Measurements from ENCODE around the gene MACROD2. TPM values are rescaled to one million over a fixed set of nuclear protein-coding genes. Genes with fewer than 3 reads are reported as not detected.
"Not testable (repeated sequence)": the region's sequence is repeated elsewhere in the genome, so short reads cannot be mapped to it uniquely, and the experiment has no call there.

Gene MACROD2
- total RNA-seq, 2 donors from 2014 or later, result 8.0 to 19.4 TPM

DNA sequence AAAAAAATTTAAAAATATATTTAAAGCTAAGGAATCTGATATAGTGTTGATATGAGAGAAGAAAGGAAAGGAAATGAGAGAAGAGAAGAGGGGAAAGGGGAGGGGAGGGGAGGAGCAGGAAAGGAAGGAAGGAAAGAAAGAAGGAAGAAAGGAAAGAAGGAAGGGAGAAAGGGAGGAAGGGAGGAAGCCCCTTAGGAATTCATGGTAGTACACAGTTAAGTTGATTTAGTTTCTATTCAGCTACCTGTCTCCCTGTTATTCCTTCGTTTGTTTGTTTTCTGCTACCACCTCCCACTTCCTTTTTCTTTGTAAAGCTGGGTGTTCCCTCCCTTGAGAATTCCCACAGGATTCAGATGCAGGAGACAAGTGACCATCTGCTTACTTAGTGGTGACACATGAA is 1367.5 kb downstream of the MACROD2 start:
- no peak overlapping the region for H3K4me3 ChIP-seq

DNA sequence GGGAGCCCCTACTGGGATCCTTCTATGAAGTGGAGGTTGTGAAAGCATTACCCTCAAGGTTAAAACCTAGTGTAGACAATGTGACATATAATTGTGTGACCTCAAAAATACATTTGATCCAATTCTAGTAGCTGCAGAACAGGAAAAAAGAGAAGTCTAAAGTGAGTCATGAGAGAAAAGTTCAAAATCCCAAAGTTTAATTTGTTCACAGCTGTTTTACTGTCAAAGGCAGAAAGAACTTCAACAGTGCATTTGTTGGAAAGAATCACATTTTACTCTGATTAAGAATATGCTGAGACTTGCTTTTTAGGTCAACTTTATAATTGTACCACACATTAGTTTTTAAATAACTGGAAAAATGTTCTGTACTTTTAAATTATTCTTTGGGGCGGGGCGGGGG is 1369.5 kb downstream of the MACROD2 start:
- no peak for DNase-seq (ENCODE audit: low spot score)

More for the DNA sequence above, 1367.5 kb downstream of the MACROD2 start:
- Histone ChIP-seq H3K9me3 (no peaks in the 10 kb centered on the region), H3K36me3 (no peaks in the 10 kb centered on the region), H3K4me1 (replicated peaks) (no peaks in the 10 kb centered on the region), H3K27me3 (replicated peaks; ENCODE audit: insufficient read depth) (no peaks in the 10 kb centered on the region), H3K27ac (no peak overlapping the region)
- TF ChIP-seq POLR2A (IDR thresholded peaks at IDR 0.05) (no peak), POLR2AphosphoS5 (IDR thresholded peaks at IDR 0.05) (no peak)
- TF ChIP-seq, protein P1, sequence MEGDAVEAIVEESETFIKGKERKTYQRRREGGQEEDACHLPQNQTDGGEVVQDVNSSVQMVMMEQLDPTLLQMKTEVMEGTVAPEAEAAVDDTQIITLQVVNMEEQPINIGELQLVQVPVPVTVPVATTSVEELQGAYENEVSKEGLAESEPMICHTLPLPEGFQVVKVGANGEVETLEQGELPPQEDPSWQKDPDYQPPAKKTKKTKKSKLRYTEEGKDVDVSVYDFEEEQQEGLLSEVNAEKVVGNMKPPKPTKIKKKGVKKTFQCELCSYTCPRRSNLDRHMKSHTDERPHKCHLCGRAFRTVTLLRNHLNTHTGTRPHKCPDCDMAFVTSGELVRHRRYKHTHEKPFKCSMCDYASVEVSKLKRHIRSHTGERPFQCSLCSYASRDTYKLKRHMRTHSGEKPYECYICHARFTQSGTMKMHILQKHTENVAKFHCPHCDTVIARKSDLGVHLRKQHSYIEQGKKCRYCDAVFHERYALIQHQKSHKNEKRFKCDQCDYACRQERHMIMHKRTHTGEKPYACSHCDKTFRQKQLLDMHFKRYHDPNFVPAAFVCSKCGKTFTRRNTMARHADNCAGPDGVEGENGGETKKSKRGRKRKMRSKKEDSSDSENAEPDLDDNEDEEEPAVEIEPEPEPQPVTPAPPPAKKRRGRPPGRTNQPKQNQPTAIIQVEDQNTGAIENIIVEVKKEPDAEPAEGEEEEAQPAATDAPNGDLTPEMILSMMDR (IDR thresholded peaks at IDR 0.05), result no peak
- intact Hi-C loops (cut with DNase I), result no loop called here
- WGBS, result 81% methylated on average over 1 of the region's 1 CpG
- no peak for DNase-seq (ENCODE audit: low spot score)

DNA sequence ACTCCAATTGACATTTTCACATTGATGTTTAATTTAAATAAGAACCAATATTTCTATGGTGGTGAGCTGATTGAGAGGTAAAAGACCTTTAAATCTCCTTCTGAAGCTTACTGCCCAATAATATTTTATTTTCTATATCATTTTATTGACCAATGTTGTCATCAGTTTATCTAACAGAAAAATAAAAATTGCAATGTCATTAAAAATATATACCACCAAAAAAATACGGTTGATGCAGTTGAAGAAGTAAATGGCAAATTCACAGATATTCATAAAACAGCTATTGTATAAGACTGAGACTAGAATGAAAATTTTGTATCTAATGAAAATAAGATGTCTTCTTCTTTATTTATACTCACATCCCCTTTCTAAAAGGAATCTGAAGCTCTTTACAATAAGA is 1375.1 kb downstream of the MACROD2 start:
- Histone ChIP-seq H3K36me3 (no peaks in the 10 kb centered on the region), H3K4me1 (replicated peaks) (no peaks in the 10 kb centered on the region), H3K27ac (no peak overlapping the region), H3K27me3 (replicated peaks; ENCODE audit: insufficient read depth) (no peaks in the 10 kb centered on the region), H3K9me3 (no peaks in the 10 kb centered on the region), H3K4me3 (no peak overlapping the region)
- no peak for DNase-seq (ENCODE audit: low spot score)
- TF ChIP-seq POLR2AphosphoS5 (IDR thresholded peaks at IDR 0.05) (no peak), POLR2A (IDR thresholded peaks at IDR 0.05) (no peak)
- TF ChIP-seq, protein P1 (IDR thresholded peaks at IDR 0.05), result no peak
- intact Hi-C loops (cut with DNase I), result no loop called here
- WGBS, result 96% methylated on average over 1 of the region's 1 CpG

More for the DNA sequence above, 1369.5 kb downstream of the MACROD2 start:
- no peak overlapping the region for H3K27ac ChIP-seq
- intact Hi-C loops (cut with DNase I), result no loop called here
- H3K27me3 ChIP-seq (replicated peaks; ENCODE audit: insufficient read depth), result no peaks in the 10 kb centered on the region
- TF ChIP-seq, protein P1 (IDR thresholded peaks at IDR 0.05), result no peak
- no peak for TF ChIP-seq POLR2A (IDR thresholded peaks at IDR 0.05)
- H3K36me3 ChIP-seq, result no peaks in the 10 kb centered on the region
- 89% methylated on average over 2 of the region's 2 CpGs for WGBS
- no peaks in the 10 kb centered on the region for H3K9me3 ChIP-seq
- H3K4me3 ChIP-seq, result no peak overlapping the region
- no peaks in the 10 kb centered on the region for H3K4me1 ChIP-seq (replicated peaks)

DNA sequence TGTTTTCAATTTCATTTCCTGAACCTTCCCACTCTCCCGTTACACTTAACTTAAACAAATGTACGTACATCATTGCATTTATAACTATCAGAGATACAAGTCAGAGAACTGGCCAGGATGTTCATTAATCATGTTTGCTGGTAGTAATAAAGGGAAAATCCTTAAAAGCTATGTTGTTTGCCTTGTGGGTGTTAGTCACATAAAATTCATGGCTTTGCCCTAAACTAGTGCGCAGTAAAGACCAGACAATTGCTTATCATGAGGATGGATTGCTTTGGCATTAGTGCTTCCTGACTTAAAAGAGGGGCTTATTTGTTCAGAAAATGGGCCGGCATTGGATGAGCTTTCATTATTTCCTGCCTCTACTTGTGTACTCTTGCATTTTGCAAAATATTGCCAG is 1379.4 kb downstream of the MACROD2 start:
- no peaks in the 10 kb centered on the region for H3K9me3 ChIP-seq
- TF ChIP-seq POLR2AphosphoS5 (IDR thresholded peaks at IDR 0.05) (no peak), POLR2A (IDR thresholded peaks at IDR 0.05) (no peak)
- TF ChIP-seq, protein P1 (IDR thresholded peaks at IDR 0.05), result no peak
- H3K27me3 ChIP-seq (replicated peaks; ENCODE audit: insufficient read depth), result no peaks in the 10 kb centered on the region
- H3K4me3 ChIP-seq, result no peak overlapping the region
- 55% methylated on average over 4 of the region's 4 CpGs for WGBS
- DNase-seq (ENCODE audit: low spot score), result no peak
- no peaks in the 10 kb centered on the region for H3K4me1 ChIP-seq (replicated peaks)
- H3K36me3 ChIP-seq, result no peaks in the 10 kb centered on the region
- no peak overlapping the region for H3K27ac ChIP-seq
- intact Hi-C loops (cut with DNase I), result no loop called here

DNA sequence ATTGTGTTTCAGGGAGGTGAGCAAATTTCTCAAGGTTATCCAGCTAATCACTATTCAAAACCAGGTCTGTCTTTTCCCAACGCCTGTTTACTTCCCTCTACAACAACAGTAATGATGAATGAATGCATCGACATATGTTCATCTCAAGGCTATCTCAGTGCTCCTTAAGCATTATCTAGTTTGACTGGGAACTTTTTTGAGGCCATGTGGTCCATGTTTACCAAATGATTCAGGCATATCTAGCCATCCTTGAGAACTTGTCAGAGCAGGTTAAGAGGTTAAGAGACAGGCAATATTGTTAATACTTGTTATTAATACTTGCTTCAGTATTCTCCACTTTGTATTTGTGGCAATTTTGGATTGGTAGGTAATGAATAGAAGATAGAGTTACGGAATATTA is 1380.5 kb downstream of the MACROD2 start:
- TF ChIP-seq, protein P1 (IDR thresholded peaks at IDR 0.05), result no peak
- TF ChIP-seq POLR2A (IDR thresholded peaks at IDR 0.05) (no peak), POLR2AphosphoS5 (IDR thresholded peaks at IDR 0.05) (no peak)
- DNase-seq (ENCODE audit: low spot score), result no peak
- intact Hi-C loops (cut with DNase I), result no loop called here
- no peak overlapping the region for H3K4me3 ChIP-seq
- no peaks in the 10 kb centered on the region for H3K27me3 ChIP-seq (replicated peaks; ENCODE audit: insufficient read depth)
- 98% methylated on average over 3 of the region's 3 CpGs for WGBS
- H3K4me1 ChIP-seq (replicated peaks), result no peaks in the 10 kb centered on the region
- no peaks in the 10 kb centered on the region for H3K36me3 ChIP-seq
- H3K9me3 ChIP-seq, result no peaks in the 10 kb centered on the region
- no peak overlapping the region for H3K27ac ChIP-seq

DNA sequence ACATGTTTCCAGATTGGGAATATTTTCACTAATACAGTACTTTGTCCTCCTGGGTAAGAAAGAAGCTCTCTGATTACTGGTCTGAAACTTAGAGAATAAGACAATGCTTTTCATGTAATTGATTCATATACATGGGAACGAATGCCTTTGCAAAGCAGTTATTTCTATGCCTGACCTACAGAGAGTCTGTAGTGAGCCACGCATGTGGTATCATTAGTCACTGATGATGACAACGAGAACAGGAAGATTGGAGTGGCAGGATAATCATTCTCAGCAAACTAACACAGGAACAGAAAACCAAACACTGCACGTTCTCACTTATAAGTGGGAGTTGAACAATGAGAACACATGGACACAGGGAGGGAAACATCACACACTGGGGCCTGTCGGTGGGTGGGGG is 1382.3 kb downstream of the MACROD2 start:
- H3K27ac ChIP-seq; H3K36me3 ChIP-seq; H3K4me1 ChIP-seq (replicated peaks); H3K4me3 ChIP-seq; intact Hi-C loops (cut with DNase I); DNase-seq (ENCODE audit: low spot score); H3K9me3 ChIP-seq; H3K27me3 ChIP-seq (replicated peaks; ENCODE audit: insufficient read depth): not testable (repeated sequence)
- 85% methylated on average over 5 of the region's 5 CpGs for WGBS
